IMR-90 (cell line): ENCODE results near the gene ADCY5. TPM values are rescaled to one million over a fixed set of nuclear protein-coding genes. Genes with fewer than 3 reads are reported as not detected.

ENCODE experiments used
- ATAC-seq: fragments of 200-7000 bp; cut with Tn5 transposase; 2 replicates; pipeline ENCODE4 v1.9.1; 2020; ENCODE audit warnings: low read depth, mild to moderate bottlenecking, moderate library complexity
- BruUV-seq: library from RNA; stranded (reverse); fragments of 400-500 nt; replicated peaks from 2 replicates; lab custom pipeline; 2021; lab: Mats Ljungman, UMichigan
- CTCF ChIA-PET: fragments of 300-600 bp; formaldehyde crosslinking; extraction: SDS; loops from one replicate; lab custom pipeline; 2021; ENCODE audit warnings: antibody characterized with exemption; lab: Yijun Ruan, JAX
- POLR2A ChIA-PET: fragments of 300-600 bp; sonication (Branson Sonifier 250); formaldehyde crosslinking; loops from one replicate; lab custom pipeline; 2022; ENCODE audit warnings: antibody characterized with exemption; ENCODE audit not compliant: unreplicated experiment; lab: Charles Lee
- DNase-seq: peaks from one replicate; pipeline ENCODE4 v3.0.0; 2013
- H2AFZ ChIP-seq: replicated peaks from 2 replicates; pipeline ENCODE3; 2013; ENCODE audit warnings: low read length, mild to moderate bottlenecking; ENCODE audit not compliant: poor library complexity
- H2AK5ac ChIP-seq: 2 replicates; pipeline ENCODE4 v1.6.1; 2013; ENCODE audit warnings: low read depth, low read length, inconsistent platforms
- H2AK9ac ChIP-seq: replicated peaks from 2 replicates; pipeline ENCODE3; 2013; ENCODE audit warnings: mild to moderate bottlenecking, low read depth, low read length, moderate library complexity; ENCODE audit not compliant: poor library complexity
- H2BK120ac ChIP-seq: 2 replicates; pipeline ENCODE4 v1.6.1; 2013; ENCODE audit warnings: low read depth, low read length, inconsistent platforms
- H2BK15ac ChIP-seq: 3 replicates; pipeline ENCODE4 v1.6.1; 2013; ENCODE audit warnings: low read depth, low read length, inconsistent platforms
- H2BK20ac ChIP-seq: 2 replicates; pipeline ENCODE4 v1.6.1; 2013; ENCODE audit warnings: low read depth, mild to moderate bottlenecking, inconsistent platforms, low read length, moderate library complexity
- H2BK5ac ChIP-seq: 2 replicates; pipeline ENCODE4 v1.6.1; 2013; ENCODE audit warnings: mild to moderate bottlenecking, low read depth, low read length, inconsistent platforms; ENCODE audit not compliant: poor library complexity, severe bottlenecking
- H3K14ac ChIP-seq: replicated peaks from 2 replicates; pipeline ENCODE4 v1.6.1; 2013; ENCODE audit warnings: low read depth, low read length, inconsistent platforms
- H3K18ac ChIP-seq: 2 replicates; pipeline ENCODE4 v1.6.1; 2013; ENCODE audit warnings: low read depth, low read length, control low read depth
- H3K23ac ChIP-seq: 2 replicates; pipeline ENCODE4 v1.6.1; 2013; ENCODE audit warnings: low read depth, low read length, inconsistent platforms
- H3K27ac ChIP-seq: 2 replicates; pipeline ENCODE4 v1.5.1; 2013; ENCODE audit warnings: mild to moderate bottlenecking, control low read depth, low read length; ENCODE audit not compliant: insufficient read depth
- H3K27me3 ChIP-seq: 2 replicates; pipeline ENCODE4 v1.6.1; 2013; ENCODE audit warnings: low read length; ENCODE audit not compliant: control insufficient read depth, insufficient read depth
- H3K36me3 ChIP-seq: 2 replicates; pipeline ENCODE4 v1.6.1; 2013; ENCODE audit warnings: low read length, mixed read lengths; ENCODE audit not compliant: control insufficient read depth, insufficient read depth
- H3K4ac ChIP-seq: 2 replicates; pipeline ENCODE4 v1.6.1; 2013; ENCODE audit warnings: low read depth, low read length, inconsistent platforms
- H3K4me1 ChIP-seq: 2 replicates; pipeline ENCODE4 v1.6.1; 2013; ENCODE audit warnings: low read length, mixed read lengths; ENCODE audit not compliant: control insufficient read depth, insufficient read depth
- H3K4me2 ChIP-seq: 2 replicates; pipeline ENCODE4 v1.6.1; 2013; ENCODE audit warnings: low read depth, mild to moderate bottlenecking, control low read depth, low read length, moderate library complexity
- H3K4me3 ChIP-seq: 2 replicates; pipeline ENCODE4 v1.5.1; 2013; ENCODE audit warnings: low read depth, mild to moderate bottlenecking, control low read depth, low read length, moderate library complexity; ENCODE audit not compliant: insufficient read depth
- H3K56ac ChIP-seq: 2 replicates; pipeline ENCODE4 v1.6.1; 2013; ENCODE audit warnings: low read length, inconsistent platforms; ENCODE audit not compliant: insufficient read depth; ENCODE audit errors: extremely low read depth
- H3K79me1 ChIP-seq, 2 experiments: 2 replicates each; pipeline ENCODE4 v1.6.1; 2013; ENCODE audit warnings: low read length in 2 of 2, inconsistent platforms in 1 of 2, low read depth in 1 of 2
- H3K9ac ChIP-seq: 2 replicates; pipeline ENCODE4 v1.6.1; 2013; ENCODE audit warnings: low read depth, low read length, control low read depth
- H3K9me1 ChIP-seq: 2 replicates; pipeline ENCODE4 v1.6.1; 2013; ENCODE audit warnings: low read length, inconsistent platforms; ENCODE audit not compliant: insufficient read depth
- H3K9me3 ChIP-seq: 2 replicates; pipeline ENCODE4 v1.6.1; 2013; ENCODE audit warnings: low read length; ENCODE audit not compliant: control insufficient read depth, insufficient read depth
- H4K20me1 ChIP-seq: 2 replicates; pipeline ENCODE4 v1.6.1; 2013; ENCODE audit warnings: low read length, inconsistent platforms; ENCODE audit not compliant: insufficient read depth
- H4K5ac ChIP-seq: 2 replicates; pipeline ENCODE4 v1.6.1; 2013; ENCODE audit warnings: mild to moderate bottlenecking, low read depth, low read length, control low read depth
- H4K8ac ChIP-seq, 2 experiments: 2 replicates each; pipeline ENCODE4 v1.6.1; 2013; ENCODE audit warnings: low read depth in 2 of 2, low read length in 2 of 2, control low read depth in 1 of 2, inconsistent platforms in 1 of 2
- H4K91ac ChIP-seq: 2 replicates; pipeline ENCODE4 v1.6.1; 2013; ENCODE audit warnings: low read depth, low read length, inconsistent platforms; ENCODE audit not compliant: insufficient read depth
- BHLHE40 ChIP-seq: fragments of 150-350 bp; IDR thresholded peaks from 2 replicates; pipeline ENCODE4 v1.6.1; 2016; ENCODE audit warnings: mild to moderate bottlenecking, low read depth, low read length
- CEBPB ChIP-seq: IDR thresholded peaks from 2 replicates; pipeline ENCODE4 v1.6.1; 2012; ENCODE audit warnings: low read depth, low read length, improper control_type of control experiment
- CHD1 ChIP-seq: IDR thresholded peaks from 2 replicates; pipeline ENCODE4 v1.6.1; 2012; ENCODE audit warnings: low read depth, low read length, improper control_type of control experiment
- FOS ChIP-seq: fragments of 150-350 bp; IDR thresholded peaks from 2 replicates; pipeline ENCODE4 v1.6.1; 2016; ENCODE audit warnings: low read depth, low read length
- MAFK ChIP-seq: IDR thresholded peaks from 2 replicates; pipeline ENCODE4 v1.6.1; 2012; ENCODE audit warnings: low read depth, low read length, improper control_type of control experiment
- MAZ ChIP-seq: IDR thresholded peaks from 2 replicates; pipeline ENCODE4 v1.6.1; 2012; ENCODE audit warnings: low read depth, mild to moderate bottlenecking, low read length, improper control_type of control experiment, moderate library complexity, borderline replicate concordance
- MXI1 ChIP-seq: IDR thresholded peaks from 2 replicates; pipeline ENCODE4 v1.6.1; 2012; ENCODE audit warnings: low read depth, mild to moderate bottlenecking, low read length, moderate library complexity, borderline replicate concordance
- NFE2L2 ChIP-seq: fragments of 150-350 bp; IDR thresholded peaks from 2 replicates; pipeline ENCODE4 v1.6.1; 2016; ENCODE audit warnings: low read depth, mild to moderate bottlenecking, low read length
- POLR2A ChIP-seq: IDR thresholded peaks from 2 replicates; pipeline ENCODE4 v1.6.1; 2012; ENCODE audit warnings: mild to moderate bottlenecking, low read depth, low read length
- RAD21 ChIP-seq: IDR thresholded peaks from 2 replicates; pipeline ENCODE4 v1.6.1; 2012; ENCODE audit warnings: low read length, improper control_type of control experiment
- RCOR1 ChIP-seq: IDR thresholded peaks from 2 replicates; pipeline ENCODE4 v1.6.1; 2012; ENCODE audit warnings: mild to moderate bottlenecking, low read length, improper control_type of control experiment; ENCODE audit not compliant: insufficient replicate concordance
- RFX5 ChIP-seq: IDR thresholded peaks from 2 replicates; pipeline ENCODE4 v1.8.0; 2012; ENCODE audit warnings: low read depth, mild to moderate bottlenecking, low read length, moderate library complexity
- SMC3 ChIP-seq: fragments of 150-350 bp; IDR thresholded peaks from 2 replicates; pipeline ENCODE4 v1.6.1; 2016; ENCODE audit warnings: low read depth, mild to moderate bottlenecking, antibody characterized with exemption, low read length, moderate library complexity
- WGBS, 2 experiments: methylation state at CpG; one replicate each; pipeline versions ENCODE4 v1.1.5 to v1.1.7; 2013; ENCODE audit warnings: missing lambda C conversion rate in 2 of 2; ENCODE audit not compliant: insufficient read length in 1 of 2; ENCODE audit errors: extremely low coverage in 2 of 2; 5-methylcytosine and 5-hydroxymethylcytosine counted together
- dilution Hi-C: fragments of 300-500 bp; cut with HindIII; formaldehyde crosslinking; loops from one replicate; pipeline ENCODE4 v1.14.3; 2018; ENCODE audit warnings: low sequenced_read_pairs; ENCODE audit not compliant: unreplicated experiment
- in situ Hi-C: fragments of 300-500 bp; cut with MboI; formaldehyde crosslinking; loops from 3 replicates; pipeline ENCODE4 v1.14.3; 2019; ENCODE audit warnings: low sequenced_read_pairs, inconsistent platforms, mixed read lengths
- intact Hi-C: fragments of 100-400 bp; cut with micrococcal nuclease; formaldehyde crosslinking; loops from 2 replicates; pipeline ENCODE4 v1.10.0; 2022
- polyA plus RNA-seq, 3 experiments: library from polyadenylated mRNA; depleted of rRNA; stranded (reverse); fragments of >200 nt; gene quantifications; 2 replicates each; pipeline ENCODE4 v1.2.3, GENCODE V29; 2012; ENCODE audit warnings: low replicate concordance in 1 of 3
- total RNA-seq: library from RNA; depleted of rRNA; stranded (reverse); fragments of >200 nt; gene quantifications from 2 replicates; pipeline ENCODE4 v1.2.3, GENCODE V29; 2012
- TF ChIP-seq, protein P1 (sequence below): fragments of 150-350 bp; IDR thresholded peaks from 2 replicates; pipeline ENCODE4 v1.6.1; 2017; ENCODE audit warnings: mild to moderate bottlenecking, antibody characterized with exemption, low read length, low read depth
- TF ChIP-seq, protein P2 (sequence below): fragments of 150-350 bp; IDR thresholded peaks from 2 replicates; pipeline ENCODE4 v1.6.1; 2016; ENCODE audit warnings: low read depth, mild to moderate bottlenecking, low read length, moderate library complexity, borderline replicate concordance
- TF ChIP-seq, protein P3 (sequence below): conservative IDR thresholded peaks from 2 replicates; pipeline ENCODE4 v1.5.1; 2012; ENCODE audit warnings: mild to moderate bottlenecking, low read depth, low read length, improper control_type of control experiment

The ADCY5 gene
- total and polyA plus RNA-seq, 2 of the 4 experiments (the other 2 are of a cell fraction) = 0.14 to 0.18 TPM

DNA sequence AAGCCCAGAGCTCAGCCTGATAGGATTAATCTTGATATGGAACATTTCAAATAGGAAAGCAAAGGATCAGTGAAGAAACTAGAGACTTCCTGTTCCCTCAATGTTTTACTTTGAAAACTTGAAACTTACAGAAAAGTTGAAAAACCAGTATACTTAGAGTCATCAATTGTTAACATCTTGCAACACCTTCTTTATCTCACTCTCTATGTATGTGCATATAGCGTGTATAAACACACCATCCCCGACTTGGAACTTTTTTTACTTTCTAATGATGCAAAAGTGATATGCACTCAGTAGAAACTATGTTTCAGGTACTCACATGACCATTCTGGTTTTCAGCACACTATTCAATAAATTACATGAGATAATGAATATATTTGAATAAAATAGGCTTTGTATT lies 186.7 kb downstream of the ADCY5 start:
- Histone ChIP-seq H4K8ac (no peak overlapping the region), H4K5ac (no peak overlapping the region), H2AK5ac (no peak overlapping the region), H3K56ac (no peak overlapping the region), H3K27ac (no peak overlapping the region), H2BK120ac (no peak overlapping the region), H2BK20ac (no peak overlapping the region), H3K14ac (no peak overlapping the region), H4K91ac (no peak overlapping the region), H3K18ac (no peak overlapping the region), H2BK5ac (no peak overlapping the region), H3K4me3 (no peak overlapping the region), H3K9me3 (no peaks in the 10 kb centered on the region), H3K4me2 (no peak overlapping the region), H2AFZ (no peak overlapping the region), H3K9ac (no peak overlapping the region), H3K36me3 (peaks cover 1% of the 10 kb centered on the region; the same call in 1 of the 2 replicates), H2BK15ac (no peak overlapping the region), H4K20me1 (no peaks in the 10 kb centered on the region; the same call in 1 of the 2 replicates), H3K4me1 (no peaks in the 10 kb centered on the region), H3K23ac (no peak overlapping the region), H2AK9ac (no peak overlapping the region), H3K79me1 (no peaks in the 10 kb centered on the region), H3K27me3 (no peaks in the 10 kb centered on the region), H3K4ac (no peak overlapping the region), H3K9me1 (no peaks in the 10 kb centered on the region)
- no CpG with 5 or more reads among the region's 2 CpGs for WGBS, 2 experiments
- intact Hi-C loops (no loop called here), dilution Hi-C loops (no loop called here), in situ Hi-C loops (no loop called here)
- ChIA-PET POLR2A (no interaction called here), CTCF (no interaction called here)
- BruUV-seq = no TSS peak
- ATAC-seq (no peak), DNase-seq (no peak)
- TF ChIP-seq MAZ = no peak
- TF ChIP-seq SMC3 = no peak
- TF ChIP-seq RFX5 = no peak
- no peak for TF ChIP-seq CEBPB
- TF ChIP-seq POLR2A = no peak
- TF ChIP-seq MAFK = no peak
- TF ChIP-seq, protein P1, sequence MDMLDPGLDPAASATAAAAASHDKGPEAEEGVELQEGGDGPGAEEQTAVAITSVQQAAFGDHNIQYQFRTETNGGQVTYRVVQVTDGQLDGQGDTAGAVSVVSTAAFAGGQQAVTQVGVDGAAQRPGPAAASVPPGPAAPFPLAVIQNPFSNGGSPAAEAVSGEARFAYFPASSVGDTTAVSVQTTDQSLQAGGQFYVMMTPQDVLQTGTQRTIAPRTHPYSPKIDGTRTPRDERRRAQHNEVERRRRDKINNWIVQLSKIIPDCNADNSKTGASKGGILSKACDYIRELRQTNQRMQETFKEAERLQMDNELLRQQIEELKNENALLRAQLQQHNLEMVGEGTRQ = no peak
- no peak for TF ChIP-seq FOS
- TF ChIP-seq MXI1 = no peak
- no peak for TF ChIP-seq RAD21
- no peak for TF ChIP-seq RCOR1
- TF ChIP-seq BHLHE40 = no peak
- TF ChIP-seq, protein P2, sequence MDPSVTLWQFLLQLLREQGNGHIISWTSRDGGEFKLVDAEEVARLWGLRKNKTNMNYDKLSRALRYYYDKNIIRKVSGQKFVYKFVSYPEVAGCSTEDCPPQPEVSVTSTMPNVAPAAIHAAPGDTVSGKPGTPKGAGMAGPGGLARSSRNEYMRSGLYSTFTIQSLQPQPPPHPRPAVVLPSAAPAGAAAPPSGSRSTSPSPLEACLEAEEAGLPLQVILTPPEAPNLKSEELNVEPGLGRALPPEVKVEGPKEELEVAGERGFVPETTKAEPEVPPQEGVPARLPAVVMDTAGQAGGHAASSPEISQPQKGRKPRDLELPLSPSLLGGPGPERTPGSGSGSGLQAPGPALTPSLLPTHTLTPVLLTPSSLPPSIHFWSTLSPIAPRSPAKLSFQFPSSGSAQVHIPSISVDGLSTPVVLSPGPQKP = no peak
- no peak for TF ChIP-seq CHD1
- TF ChIP-seq NFE2L2 = no peak
- TF ChIP-seq, protein P3, sequence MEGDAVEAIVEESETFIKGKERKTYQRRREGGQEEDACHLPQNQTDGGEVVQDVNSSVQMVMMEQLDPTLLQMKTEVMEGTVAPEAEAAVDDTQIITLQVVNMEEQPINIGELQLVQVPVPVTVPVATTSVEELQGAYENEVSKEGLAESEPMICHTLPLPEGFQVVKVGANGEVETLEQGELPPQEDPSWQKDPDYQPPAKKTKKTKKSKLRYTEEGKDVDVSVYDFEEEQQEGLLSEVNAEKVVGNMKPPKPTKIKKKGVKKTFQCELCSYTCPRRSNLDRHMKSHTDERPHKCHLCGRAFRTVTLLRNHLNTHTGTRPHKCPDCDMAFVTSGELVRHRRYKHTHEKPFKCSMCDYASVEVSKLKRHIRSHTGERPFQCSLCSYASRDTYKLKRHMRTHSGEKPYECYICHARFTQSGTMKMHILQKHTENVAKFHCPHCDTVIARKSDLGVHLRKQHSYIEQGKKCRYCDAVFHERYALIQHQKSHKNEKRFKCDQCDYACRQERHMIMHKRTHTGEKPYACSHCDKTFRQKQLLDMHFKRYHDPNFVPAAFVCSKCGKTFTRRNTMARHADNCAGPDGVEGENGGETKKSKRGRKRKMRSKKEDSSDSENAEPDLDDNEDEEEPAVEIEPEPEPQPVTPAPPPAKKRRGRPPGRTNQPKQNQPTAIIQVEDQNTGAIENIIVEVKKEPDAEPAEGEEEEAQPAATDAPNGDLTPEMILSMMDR = no peak
